Articular chondrocyte of knee joint (primary cell): ENCODE data around the gene CT47A7. TPM values are rescaled to one million over a fixed set of nuclear protein-coding genes. Genes with fewer than 3 reads are reported as not detected.

Experiments used
- small RNA-seq: library from RNA; depleted of rRNA; stranded (forward); fragments of <200 nt; gene quantifications from one replicate; pipeline ENCODE3, GENCODE V24; 2012
- total RNA-seq: library from RNA; depleted of rRNA; stranded (reverse); fragments of >200 nt; gene quantifications from 2 replicates; pipeline ENCODE4 v1.2.3, GENCODE V29; 2012

CT47A7 gene
- total RNA-seq: not detected in 2 replicates

DNA sequence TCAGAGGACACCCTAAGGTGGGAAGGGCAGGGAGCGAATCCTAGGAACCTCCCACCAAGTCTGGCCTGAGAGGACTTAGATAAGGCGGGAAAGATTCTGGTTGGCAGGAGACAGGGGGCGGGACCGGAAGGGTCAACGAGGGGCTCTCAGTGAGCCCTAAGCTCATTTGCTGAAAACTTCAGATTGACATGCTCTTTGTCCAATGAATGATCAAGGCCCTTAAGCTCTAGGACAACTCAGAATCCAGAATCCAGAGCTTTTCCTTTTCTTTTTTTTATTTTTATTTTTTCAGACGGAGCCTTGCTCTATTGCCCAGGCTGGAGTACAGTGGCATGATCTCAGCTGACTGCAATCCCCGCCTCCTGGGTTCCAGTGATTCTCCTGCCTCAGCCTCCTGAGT lies at the start of gene CT47A7:
CT47A7 (minus strand) TSS at position 101 of the 400 bp plus-strand sequence. CDS start 255 bp downstream, outside the sequence.

GRCh38 chrX:120985660-120986059 lies 29.3 kb upstream of the CT47A7 start, which contains the start of gene CT47A1:
TSS of gene CT47A1 (minus strand) at chrX:120985760. CDS start at chrX:120985529, 231 bp downstream.

Small RNAs within 50 kb of the gene (small RNA-seq; reads per million reads assigned to genes)
- gene AL670379.1 (not detected), gene AL670379.10 (not detected), gene AL670379.11 (not detected), gene AL670379.12 (not detected), gene AL670379.2 (not detected), gene AL670379.3 (not detected), gene AL670379.4 (not detected), gene AL670379.5 (not detected), gene AL670379.6 (not detected), gene AL670379.7 (not detected), gene AL670379.8 (not detected), gene AL670379.9 (not detected)

Other genes with a start within 250 kb of the CT47A7 start
- not detected in 2 replicates for gene CT47B1, start 80.7 kb downstream of the CT47A7 start, total RNA-seq
- not detected in 2 replicates for gene CT47A11, start 19.4 kb downstream of the CT47A7 start, total RNA-seq
- not detected in 2 replicates for gene CT47A10, start 14.6 kb downstream of the CT47A7 start, total RNA-seq
- gene CT47A9, start 9.7 kb downstream of the CT47A7 start, total RNA-seq: not detected in 2 replicates
- not detected in 2 replicates for gene CT47A8, start 4.9 kb downstream of the CT47A7 start, total RNA-seq
- not detected in 2 replicates for gene CT47A6, start 4.9 kb upstream of the CT47A7 start, total RNA-seq
- not detected in 2 replicates for gene CT47A5, start 9.7 kb upstream of the CT47A7 start, total RNA-seq
- not detected in 2 replicates for gene CT47A4, start 14.6 kb upstream of the CT47A7 start, total RNA-seq
- not detected in 2 replicates for gene CT47A3, start 19.5 kb upstream of the CT47A7 start, total RNA-seq
- not detected in 2 replicates for gene CT47A2, start 24.3 kb upstream of the CT47A7 start, total RNA-seq
- gene CT47A1, start 29.2 kb upstream of the CT47A7 start, total RNA-seq: not detected in 2 replicates
- 1.2 and 2.3 TPM in 2 replicates for gene GLUD2, start 91.0 kb upstream of the CT47A7 start, total RNA-seq